ENCODE measurements around the gene CNN1. TPM values are rescaled to one million over a fixed set of nuclear protein-coding genes. Genes with fewer than 3 reads are reported as not detected.

Gene CNN1
- polyA plus RNA-seq, 12 donors = 37.7 to 129 (median 108) TPM; not detected in 1

GRCh38 chr19:11528551-11529341, 9.9 kb upstream of the CNN1 start, which contains the start of gene ECSIT:
Gene ECSIT (minus strand): TSS chr19:11529134. CDS start chr19:11519170, 9,964 bp downstream.
- DNase-seq = peak; percentile 98

DNA sequence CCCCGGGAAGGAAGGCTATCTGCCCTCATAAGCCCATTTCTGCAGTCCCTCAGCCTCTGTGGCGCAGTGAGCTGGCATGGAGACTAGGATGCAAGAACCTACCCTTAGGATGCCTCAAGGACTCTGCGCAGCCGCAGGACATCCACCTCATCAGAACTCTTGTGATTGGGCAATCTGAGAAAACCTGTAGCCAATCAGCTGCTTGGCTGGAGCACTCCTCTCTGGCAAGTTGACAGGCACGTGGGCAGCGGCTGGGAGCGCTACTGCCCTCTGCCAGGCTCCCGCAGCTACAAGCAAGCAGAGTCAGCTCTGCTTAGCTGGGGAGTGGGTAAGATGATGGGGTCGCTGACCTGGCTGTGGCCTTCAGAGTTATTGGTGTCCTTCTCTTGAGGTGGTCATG, 8.2 kb upstream of the CNN1 start:
- no peak for DNase-seq

GRCh38 chr19:11534538-11534937, 4.1 kb upstream of the CNN1 start:
- no peak for DNase-seq

DNA sequence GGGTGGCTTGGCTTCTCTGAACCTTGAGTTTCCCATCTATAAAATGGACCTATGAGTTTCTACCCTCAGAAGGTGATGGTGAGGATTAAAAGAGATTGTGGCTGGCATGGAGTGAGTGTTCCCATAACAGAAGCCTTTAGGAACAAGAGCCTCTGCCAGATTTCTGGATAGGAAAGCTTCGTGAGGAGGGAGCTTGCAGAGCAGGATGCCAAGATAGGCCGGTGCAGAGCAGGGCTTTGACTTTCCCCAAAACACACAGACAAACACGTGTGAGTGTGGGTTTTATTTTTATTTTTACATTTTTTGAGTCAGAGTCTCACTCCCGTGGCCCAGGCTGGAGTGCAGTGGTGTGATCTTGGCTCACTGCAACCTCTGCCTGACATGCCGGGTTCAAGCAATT, 3.7 kb upstream of the CNN1 start:
- DNase-seq = no peak

DNA sequence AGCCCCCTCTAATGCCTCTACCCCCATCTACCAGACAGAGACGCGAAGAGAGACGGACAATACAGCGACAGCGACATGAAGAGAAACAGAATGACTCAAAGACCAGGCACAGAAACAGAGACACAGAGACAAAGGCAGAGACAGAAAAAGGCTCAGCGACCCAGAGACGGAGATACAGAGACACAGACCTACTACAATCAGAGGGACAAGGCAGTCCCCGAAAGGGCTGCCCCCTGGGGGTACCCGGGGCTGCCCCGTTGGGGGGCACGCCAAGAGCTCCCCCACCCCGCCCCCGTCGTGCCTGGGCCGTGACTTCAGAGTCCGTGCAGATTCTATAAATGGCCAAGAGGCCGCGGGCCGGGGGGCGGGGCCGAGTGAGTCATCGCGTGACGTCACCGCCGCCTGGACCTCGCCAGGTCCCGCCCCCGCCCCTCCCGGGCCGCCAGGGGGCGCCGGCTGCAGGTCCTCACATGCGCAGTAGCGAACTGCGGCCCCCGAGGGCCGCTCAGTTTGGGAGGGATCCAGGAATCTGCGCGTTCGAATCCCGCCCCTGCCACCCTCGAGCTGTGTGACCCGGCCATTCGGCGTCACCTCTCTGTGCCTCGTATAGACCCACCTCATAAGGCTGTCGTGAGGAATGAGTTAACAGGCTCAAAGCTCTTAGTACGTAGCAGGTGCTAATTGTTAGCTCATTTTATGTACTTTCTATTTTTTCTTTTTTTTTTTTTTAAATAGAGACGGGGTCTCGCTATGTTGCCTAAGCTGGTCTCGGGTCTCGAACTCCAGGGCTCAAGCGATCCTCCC, 2.7 kb upstream of the CNN1 start:
- peak; percentile 80 for DNase-seq

- DNase-seq = no peak
These were observed 1.1 kb downstream of the CNN1 start for GRCh38 chr19:11539495-11540365.

GRCh38 chr19:11540645-11541044, 2.0 kb downstream of the CNN1 start:
- no peak for DNase-seq

GRCh38 chr19:11541238-11541637, 2.6 kb downstream of the CNN1 start:
- DNase-seq = no peak

- no peak for DNase-seq
These were observed 9.5 kb downstream of the CNN1 start for GRCh38 chr19:11547929-11548700.

DNA sequence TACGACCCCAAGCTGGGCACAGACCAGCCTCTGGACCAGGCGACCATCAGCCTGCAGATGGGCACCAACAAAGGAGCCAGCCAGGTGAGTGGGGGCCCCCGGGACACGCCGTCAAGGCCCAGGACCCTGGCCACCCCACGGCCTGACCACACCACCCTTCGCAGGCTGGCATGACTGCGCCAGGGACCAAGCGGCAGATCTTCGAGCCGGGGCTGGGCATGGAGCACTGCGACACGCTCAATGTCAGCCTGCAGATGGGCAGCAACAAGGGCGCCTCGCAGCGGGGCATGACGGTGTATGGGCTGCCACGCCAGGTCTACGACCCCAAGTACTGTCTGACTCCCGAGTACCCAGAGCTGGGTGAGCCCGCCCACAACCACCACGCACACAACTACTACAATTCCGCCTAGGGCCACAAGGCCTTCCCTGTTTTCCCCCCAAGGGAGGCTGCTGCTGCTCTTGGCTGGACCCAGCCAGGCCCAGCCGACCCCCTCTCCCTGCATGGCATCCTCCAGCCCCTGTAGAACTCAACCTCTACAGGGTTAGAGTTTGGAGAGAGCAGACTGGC, 10.8 kb downstream of the CNN1 start:
- DNase-seq = no peak

DNA sequence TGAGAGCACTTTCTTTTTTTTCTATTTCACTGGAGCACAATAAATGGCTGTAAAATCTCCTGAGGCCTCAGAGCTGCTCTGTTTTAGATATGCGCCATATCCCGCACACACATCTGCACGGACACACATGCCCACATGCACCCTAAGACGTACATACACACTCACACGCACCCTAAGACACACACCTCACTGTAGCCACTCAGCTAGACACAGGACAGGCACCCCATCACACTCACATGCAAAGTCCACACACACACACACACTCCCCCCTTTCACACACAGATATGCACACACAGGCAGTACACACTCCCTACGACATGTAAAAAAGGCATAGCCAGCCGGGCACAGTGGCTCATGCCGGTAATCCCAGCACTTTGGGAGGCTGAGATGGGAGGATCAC, 11.6 kb downstream of the CNN1 start:
- no peak for DNase-seq

- DNase-seq = no peak
These were observed 13.1 kb downstream of the CNN1 start for GRCh38 chr19:11551603-11552235.

DNA sequence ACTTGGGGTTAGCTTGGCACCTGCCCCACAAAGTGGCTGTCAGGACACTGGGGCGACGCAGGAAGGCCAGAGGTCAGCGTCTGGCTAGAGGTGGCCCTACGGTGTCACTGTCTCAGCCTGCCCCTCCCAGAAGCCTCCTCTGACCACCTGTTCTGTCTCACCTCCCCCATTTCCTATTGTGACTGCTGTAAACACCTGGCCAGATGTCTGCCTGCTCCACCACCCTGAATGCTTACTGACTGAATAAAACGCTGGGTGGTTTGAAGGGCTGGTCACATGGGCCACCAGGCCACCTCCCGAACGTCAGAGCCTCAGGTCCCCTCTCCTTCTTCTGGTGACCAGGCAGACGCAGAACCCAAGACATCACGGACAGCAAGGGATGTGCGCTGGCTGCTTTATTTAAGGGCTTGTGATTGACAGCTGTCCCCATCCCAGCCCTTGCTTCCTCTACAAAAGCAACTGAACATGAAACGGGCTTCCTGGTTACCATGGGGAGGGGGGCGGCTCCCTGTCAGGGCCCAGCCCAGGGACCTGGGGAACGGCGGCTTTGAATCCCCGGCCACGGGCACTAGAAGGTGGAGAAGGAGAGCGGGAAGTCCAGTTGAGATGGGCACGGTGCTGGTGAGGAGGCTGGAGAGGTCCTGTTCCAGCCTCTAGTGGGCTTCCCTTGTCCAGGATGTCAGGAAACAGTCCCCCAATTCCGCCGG, 14.2 kb downstream of the CNN1 start:
- no peak for DNase-seq

DNA sequence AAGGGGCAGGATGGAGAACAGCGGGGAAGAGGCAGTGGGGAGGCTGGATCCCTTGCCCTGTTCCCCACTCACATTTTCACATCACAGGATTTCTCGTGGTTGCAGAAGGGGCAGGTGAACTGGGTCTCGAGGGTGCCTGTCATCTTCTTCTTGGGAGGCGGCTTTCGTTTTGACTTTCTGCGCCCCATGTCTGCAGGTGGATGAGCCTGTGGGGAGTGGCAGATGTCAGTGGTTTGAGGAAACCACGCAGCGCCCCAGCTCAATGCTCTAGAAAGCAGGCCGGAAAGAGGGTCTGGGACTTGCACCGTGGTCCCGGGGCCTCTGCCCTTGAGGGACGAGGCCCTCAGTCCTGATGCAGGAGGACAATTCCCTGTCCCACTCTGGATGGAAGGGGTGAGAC, 15.5 kb downstream of the CNN1 start:
- DNase-seq = no peak

DNA sequence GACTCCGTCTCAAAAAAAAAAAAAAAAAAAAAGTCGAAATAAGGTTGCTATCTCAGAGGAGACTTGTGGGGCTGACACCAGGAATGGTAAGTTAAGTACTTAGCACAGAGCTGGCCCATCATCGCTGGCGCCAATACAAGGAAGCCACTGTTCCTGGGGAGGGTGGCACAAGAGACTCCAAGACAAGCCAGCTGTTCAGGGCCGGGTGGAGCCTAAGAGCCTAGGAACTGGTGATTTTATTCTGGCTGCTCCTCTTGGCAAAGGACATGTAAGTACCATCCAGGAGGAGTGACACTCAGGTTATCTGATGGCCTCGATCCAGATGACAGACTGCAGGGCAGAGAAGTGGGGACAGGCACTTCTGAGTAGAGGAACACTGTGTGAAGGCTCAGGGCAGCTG, 16.6 kb downstream of the CNN1 start:
- DNase-seq = no peak

DNA sequence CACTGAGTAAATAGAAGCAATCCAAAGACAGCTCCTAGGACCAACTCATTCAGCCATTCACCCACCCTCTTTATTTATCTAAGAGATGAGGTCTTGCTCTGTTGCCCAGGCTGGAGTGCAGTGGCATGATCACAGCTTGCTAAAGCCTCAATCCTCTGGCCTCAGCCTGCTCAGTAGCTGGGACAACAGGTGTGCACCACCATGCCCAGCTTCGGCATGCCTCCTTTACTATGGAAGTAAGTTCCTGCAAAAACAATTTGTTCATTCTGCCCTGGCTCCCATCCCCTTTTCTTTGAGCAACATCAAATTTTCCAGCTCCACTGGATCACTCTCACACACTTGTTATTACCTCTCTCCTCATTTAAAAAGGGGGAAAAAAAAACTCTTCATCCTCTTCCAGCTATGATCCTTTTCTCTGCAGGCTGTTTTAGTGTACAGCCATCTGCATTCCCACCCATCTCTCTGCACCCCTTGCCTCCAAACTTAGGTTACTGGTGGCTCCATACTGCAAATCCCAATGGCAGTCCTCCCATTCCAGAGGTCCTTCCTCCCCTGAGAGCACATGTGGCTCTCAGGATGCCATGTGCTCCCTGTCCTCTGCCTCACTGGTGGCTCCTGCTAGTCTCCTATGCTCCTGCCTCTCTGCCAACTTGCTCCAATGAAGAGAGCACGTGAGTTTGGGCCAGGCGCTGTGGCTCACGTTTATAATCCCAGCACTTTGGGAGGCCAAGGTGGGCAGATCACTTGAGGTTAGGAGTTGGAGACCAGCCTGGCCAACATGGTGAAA, 18.2 kb downstream of the CNN1 start:
- no peak for DNase-seq

GRCh38 chr19:11558881-11559828, 20.5 kb downstream of the CNN1 start, which contains the start of gene ELOF1:
Gene ELOF1 (minus strand): TSS chr19:11559230. CDS start chr19:11554347, 4,883 bp downstream.
- DNase-seq = peak; percentile 98

Measured in muscle of arm (tissue), 12 donors.